Measurements from ENCODE around the gene TCEANC2.
"Not testable (repeated sequence)": the region's sequence is repeated elsewhere in the genome, so short reads cannot be mapped to it uniquely, and the experiment has no call there.

Gene TCEANC2

GRCh38 chr1:54084794-54085193 is 31.4 kb downstream of the TCEANC2 start:
- DNase-seq (ENCODE audit: low read depth in 2 of 3, low spot score in 1 of 3) = no peak

- DNase-seq (ENCODE audit: low read depth in 2 of 3, low spot score in 1 of 3) = no peak
Measured at GRCh38 chr1:54086754-54087153, 33.3 kb downstream of the TCEANC2 start.

GRCh38 chr1:54088385-54088784 is 35.0 kb downstream of the TCEANC2 start:
- no peak for DNase-seq (ENCODE audit: low read depth in 2 of 3, low spot score in 1 of 3)

GRCh38 chr1:54091666-54092065 is 38.3 kb downstream of the TCEANC2 start:
- no peak for DNase-seq (ENCODE audit: low read depth in 2 of 3, low spot score in 1 of 3)

GRCh38 chr1:54094001-54094729 is 40.8 kb downstream of the TCEANC2 start:
- DNase-seq (ENCODE audit: low read depth in 2 of 3, low spot score in 1 of 3) = no peak

- not testable (repeated sequence) for DNase-seq (ENCODE audit: low read depth in 2 of 3, low spot score in 1 of 3)
Measured at GRCh38 chr1:54094730-54095105, 41.3 kb downstream of the TCEANC2 start.

GRCh38 chr1:54095546-54096226 is 42.3 kb downstream of the TCEANC2 start:
- no peak for DNase-seq (ENCODE audit: low read depth in 2 of 3, low spot score in 1 of 3)

- no peak for DNase-seq (ENCODE audit: low read depth in 2 of 3, low spot score in 1 of 3)
Measured at GRCh38 chr1:54096227-54096876, 42.9 kb downstream of the TCEANC2 start.

- no peak for DNase-seq (ENCODE audit: low read depth in 2 of 3, low spot score in 1 of 3)
Measured at GRCh38 chr1:54096877-54097240, 43.5 kb downstream of the TCEANC2 start.

- DNase-seq (ENCODE audit: low read depth in 2 of 3, low spot score in 1 of 3) = no peak
Measured at GRCh38 chr1:54099061-54099610, 45.7 kb downstream of the TCEANC2 start.

GRCh38 chr1:54100500-54100899 is 47.1 kb downstream of the TCEANC2 start:
- DNase-seq (ENCODE audit: low read depth in 2 of 3, low spot score in 1 of 3) = no peak

GRCh38 chr1:54103414-54103813 is 50.0 kb downstream of the TCEANC2 start:
- no peak for DNase-seq (ENCODE audit: low read depth in 2 of 3, low spot score in 1 of 3)

GRCh38 chr1:54104613-54105012 is 51.2 kb downstream of the TCEANC2 start:
- not testable (repeated sequence) for DNase-seq (ENCODE audit: low read depth in 2 of 3, low spot score in 1 of 3)

GRCh38 chr1:54105080-54105479 is 51.7 kb downstream of the TCEANC2 start:
- no peak for DNase-seq (ENCODE audit: low read depth in 2 of 3, low spot score in 1 of 3)

- DNase-seq (ENCODE audit: low read depth in 2 of 3, low spot score in 1 of 3) = no peak
Measured at GRCh38 chr1:54105736-54106269, 52.4 kb downstream of the TCEANC2 start.

GRCh38 chr1:54107131-54107530 is 53.7 kb downstream of the TCEANC2 start:
- DNase-seq (ENCODE audit: low read depth in 2 of 3, low spot score in 1 of 3) = no peak

- DNase-seq (ENCODE audit: low read depth in 2 of 3, low spot score in 1 of 3) = no peak
Measured at GRCh38 chr1:54108156-54108555, 54.7 kb downstream of the TCEANC2 start.

- DNase-seq (ENCODE audit: low read depth in 2 of 3, low spot score in 1 of 3) = no peak
Measured at GRCh38 chr1:54109129-54110090, 56.0 kb downstream of the TCEANC2 start.

GRCh38 chr1:54110996-54111395 is 57.6 kb downstream of the TCEANC2 start:
- DNase-seq (ENCODE audit: low read depth in 2 of 3, low spot score in 1 of 3) = no peak

GRCh38 chr1:54111624-54112023 is 58.2 kb downstream of the TCEANC2 start:
- no peak for DNase-seq (ENCODE audit: low read depth in 2 of 3, low spot score in 1 of 3)

GRCh38 chr1:54112027-54112426 is 58.6 kb downstream of the TCEANC2 start:
- DNase-seq (ENCODE audit: low read depth in 2 of 3, low spot score in 1 of 3) = no peak

Measured in stimulated activated CD4-positive, alpha-beta T cell treated with anti-CD3 and anti-CD28 coated beads, Interleukin-12 subunit alpha, Interleukin-12 subunit beta, amount 100 ng/mL, for 48 hours (primary cell).